HG03159 (cell line): ENCODE data around the gene GPR17.

ENCODE experiments used
- ATAC-seq: cut with Tn5 transposase; IDR thresholded peaks from one replicate; pipeline ENCODE4 v1.9.1; 2021; ENCODE audit warnings: mild to moderate bottlenecking, moderate library complexity; ENCODE audit not compliant: unreplicated experiment

The GPR17 gene

DNA sequence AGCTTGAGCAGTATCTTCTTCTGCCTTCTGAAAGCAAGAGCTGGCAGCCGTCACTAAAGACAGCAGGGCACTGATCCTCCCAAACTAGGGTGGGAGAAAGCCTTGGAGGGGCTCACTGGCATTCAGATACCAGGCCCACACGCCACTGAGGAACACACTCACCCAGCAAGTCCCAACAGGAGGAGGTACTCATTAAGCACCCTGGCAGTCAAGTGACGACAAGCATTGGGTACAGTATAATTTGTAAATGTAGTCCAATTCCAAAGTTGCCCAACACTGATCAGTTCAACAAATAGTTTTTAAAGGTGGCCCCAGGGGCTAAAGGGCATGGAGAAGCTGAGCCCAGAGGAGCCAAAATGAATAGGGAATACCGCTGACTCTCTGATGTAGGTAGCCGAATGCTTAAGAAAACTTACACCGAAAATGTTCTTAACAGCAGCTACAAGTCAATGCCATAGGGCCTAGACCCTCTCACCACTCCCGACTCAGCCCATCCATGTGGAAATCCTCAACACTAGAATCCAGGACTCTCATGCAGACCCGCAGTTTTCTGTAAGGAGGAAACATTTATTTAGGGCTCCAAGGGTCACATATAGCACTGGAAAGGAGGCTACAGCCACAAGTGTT lies 19.4 kb downstream of the GPR17 start:
- ATAC-seq = no peak

DNA sequence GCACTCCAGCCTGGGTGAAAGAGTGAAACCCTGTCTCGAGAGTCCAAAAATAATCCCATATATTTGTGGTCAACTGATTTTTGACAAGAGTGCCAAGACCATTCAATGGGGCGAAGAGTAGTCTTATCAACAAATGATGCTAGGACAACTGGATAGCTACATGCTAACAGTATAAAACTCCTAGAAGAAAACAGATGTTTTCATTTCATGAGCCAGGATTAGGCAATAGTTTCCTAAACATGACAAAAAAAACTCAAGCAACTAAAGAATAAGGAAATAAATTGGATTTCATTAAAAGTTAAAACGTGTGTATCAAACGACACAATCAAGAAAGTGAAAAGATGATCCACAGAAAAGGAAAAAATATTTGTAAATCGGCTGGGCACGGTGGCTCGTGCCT lies 23.1 kb downstream of the GPR17 start:
- no peak for ATAC-seq

DNA sequence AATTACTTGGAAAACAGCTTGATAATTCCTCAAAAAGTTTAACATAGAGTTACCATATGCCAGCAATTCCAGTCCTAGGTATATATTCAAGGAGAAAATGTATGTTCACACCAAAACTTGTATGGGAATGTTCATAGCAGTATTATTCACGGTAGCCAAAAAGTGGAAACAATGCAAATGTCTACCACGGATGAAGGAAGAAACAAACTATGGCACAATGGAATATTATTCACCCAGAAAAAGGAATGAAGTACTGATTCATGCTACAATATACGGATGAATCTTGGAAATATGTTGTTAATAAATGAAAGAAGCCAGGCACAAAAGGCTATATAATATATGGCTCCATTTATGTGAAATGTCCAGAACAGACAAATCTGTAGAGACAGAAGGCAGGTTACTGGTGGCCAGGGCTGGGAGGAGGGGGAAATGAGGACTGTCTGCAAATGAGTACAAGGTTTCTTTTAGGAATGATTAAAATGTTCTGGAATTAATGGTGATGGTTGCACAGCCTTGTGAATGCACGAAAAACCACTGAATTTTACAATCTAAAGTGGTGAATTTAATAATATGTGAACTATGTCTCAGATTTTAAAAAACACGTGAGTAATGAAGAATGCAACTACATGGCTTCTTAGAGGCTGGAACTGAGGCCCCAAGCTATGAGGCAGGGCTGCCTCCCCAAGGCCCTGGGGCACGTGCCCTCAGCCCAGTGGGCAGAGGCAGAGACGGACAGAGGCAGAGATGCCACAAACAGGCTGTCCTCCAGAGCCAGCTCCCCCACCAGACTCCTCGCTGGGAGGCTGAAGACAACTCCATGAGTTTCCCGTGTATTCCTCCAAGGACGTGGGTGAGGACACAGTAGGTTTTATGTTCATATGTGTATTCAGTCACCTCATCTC lies 24.4 kb downstream of the GPR17 start:
- no peak for ATAC-seq

DNA sequence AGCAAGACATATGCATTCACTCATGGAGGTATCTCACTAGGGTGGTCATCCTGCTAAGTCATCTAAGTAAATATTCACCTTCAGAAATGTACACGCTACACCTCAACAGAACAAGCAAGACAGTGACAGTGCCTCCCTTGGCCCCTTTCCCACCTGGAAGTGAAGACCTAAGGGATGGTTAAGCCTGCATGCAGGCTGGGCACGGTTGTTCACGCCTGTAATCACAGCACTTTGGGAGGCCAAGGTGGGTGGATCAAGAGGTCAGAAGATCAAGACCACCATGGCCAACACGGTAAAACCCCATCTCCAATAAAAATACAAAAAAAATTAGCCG lies 25.0 kb downstream of the GPR17 start:
- ATAC-seq = no peak

DNA sequence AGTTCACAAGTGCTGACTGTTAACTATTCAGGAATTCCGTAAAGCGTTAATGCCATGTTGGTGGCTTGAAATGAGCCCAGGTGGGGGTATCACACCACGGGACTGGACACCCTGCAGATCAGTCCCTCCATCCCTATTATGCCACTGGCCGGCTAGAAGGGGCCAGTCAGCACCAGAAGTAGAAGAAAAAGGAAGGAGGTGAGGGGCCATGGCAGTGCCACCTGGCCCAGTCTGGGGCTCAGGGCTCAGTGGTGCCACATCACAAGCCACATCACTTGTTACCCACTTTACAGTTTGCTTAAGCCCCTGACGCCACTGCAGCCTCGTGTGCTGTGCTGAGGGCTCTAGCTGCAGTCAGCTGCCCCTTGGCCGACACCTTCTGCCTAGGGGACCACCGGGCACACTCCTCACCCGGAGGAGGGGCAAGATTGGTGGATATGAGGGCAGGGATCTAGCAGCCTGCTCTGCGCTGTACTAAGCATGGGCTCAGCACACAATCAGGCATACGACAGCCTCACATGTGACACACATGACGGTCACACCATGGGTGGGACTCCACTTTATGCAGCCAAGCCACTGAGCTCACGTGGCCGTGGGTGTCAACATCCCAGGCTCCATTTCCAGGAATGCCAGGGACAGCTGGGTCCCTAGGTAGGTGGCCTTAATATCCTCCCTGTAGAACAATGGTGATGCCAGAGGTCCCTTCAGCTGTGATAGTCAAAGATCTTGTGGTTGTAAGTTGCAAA lies 25.8 kb downstream of the GPR17 start:
- no peak for ATAC-seq

DNA sequence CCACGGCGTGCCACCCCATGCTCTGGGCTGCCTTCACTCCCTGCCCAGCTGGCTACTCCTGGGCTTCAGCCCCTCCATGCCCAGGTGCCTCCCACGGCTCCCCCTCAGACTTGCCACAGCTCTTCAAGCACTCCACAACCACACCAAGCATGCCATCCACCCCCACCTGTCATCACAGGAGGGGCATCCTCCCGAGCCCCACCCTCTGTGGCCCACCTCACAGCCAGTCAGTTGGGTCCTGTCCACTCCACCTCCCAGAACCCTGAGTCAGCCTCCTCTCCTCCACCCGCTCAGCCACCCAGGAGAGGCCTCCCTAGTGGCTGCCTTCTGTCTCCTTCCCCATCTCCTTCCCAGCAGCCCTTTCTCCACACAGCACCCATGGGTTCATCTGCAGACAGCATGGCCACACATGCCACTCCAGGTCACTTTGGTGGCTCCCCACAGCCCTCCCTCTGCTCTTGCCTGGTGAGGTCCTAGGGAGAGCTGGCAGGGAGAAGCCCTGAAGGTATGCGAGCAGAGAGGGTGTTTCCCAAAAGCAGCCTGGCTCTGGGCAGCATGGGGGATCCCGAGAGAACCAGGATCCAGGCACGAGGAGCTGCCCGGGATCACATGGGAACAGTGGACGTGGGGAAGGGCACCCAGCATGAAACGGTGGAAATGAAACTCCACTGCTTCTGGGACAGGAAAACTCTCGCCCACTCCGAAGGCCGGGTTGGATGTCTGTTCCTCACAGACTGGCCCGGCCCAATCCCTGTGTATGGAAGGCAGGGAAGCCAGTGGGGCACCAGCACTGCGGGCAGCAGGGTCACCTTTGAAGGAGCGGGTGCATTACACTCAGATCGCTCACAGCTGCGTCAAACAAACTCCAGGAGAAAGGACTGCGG lies 26.6 kb downstream of the GPR17 start:
- no peak for ATAC-seq

DNA sequence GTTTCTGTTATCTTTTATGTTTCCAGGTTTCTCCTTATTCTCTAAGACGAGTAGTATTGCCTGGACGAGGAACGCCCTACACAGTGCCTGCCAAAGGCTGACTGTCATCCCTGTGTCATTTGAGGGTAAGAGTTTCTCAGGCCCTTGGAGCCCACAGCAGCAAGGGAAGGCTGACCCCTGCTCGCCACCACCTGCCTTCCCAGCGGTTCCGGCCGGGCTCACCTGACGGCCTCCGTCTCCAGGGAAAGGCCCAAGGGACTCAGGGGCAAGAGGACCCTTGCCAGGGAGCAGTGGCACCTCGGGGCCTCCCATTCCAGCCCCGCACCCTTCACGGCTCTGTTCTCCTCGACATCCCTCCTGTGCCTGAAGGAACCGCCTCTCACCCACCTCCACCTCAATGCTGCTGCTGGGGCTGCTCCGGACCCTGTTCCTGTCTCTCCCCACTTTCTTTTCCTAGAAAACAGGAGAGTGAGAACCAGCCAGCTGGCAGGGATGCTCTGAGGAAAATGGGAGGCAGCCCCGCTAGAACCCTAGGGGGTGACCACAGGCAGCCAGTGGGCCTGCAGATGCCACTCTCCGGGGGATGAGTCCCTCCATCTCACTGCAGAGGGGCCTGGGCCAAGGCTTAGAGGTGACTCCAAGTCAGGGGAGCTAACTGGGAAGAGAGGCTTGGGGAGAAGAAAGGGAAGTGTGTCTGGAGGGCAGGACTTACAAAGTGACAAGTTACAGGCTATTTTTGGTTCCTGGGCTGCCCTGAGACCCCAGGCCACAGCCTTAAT lies 27.5 kb downstream of the GPR17 start:
- ATAC-seq = no peak

DNA sequence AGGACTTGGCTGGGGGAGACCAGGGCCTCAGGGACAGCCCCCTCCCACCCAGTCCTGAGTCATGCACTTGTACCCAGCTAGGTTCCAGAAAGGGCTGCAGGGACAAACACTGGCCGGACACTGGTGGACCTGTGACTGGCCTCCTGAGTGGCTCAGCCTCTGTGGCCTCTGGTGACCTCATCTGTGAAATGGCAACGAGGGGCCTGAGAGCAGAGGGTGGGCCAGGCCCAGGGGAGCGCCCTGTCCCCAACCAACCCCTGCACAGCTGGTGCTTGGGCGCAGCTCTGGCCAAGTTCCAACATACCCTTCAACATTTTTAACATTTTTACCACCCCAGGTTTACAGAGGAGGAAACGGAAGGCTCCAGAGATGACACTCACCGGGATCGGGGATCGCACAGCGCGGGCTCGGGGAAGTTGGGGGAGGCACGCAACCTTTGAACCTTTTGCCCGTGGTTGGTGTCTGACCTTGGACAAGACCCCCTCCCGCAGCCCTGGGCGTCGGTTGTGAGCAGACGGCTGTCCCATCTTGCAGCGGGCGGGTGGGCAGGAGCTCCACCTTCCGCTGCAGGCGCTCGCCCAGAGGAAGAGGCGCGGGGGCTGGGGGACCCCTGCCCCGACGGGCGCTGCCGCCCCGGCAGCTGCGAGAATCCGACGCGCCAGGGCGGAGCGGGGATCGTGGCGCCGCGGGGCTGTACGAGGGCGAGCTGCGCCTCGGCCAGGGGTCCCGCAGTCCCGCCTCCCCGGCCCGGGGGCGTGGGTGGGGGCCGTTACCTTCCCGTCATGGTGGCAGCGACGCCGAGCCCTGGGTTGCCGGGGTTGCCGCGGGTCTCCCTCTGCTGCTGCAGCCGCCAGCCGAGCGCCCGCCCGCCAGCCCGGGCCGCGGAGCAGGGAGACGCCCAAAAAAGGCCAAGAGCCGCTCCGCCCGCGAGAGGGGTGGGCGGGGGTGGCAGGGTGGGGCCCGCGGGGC lies 28.6 kb downstream of the GPR17 start:
- ATAC-seq = no peak

DNA sequence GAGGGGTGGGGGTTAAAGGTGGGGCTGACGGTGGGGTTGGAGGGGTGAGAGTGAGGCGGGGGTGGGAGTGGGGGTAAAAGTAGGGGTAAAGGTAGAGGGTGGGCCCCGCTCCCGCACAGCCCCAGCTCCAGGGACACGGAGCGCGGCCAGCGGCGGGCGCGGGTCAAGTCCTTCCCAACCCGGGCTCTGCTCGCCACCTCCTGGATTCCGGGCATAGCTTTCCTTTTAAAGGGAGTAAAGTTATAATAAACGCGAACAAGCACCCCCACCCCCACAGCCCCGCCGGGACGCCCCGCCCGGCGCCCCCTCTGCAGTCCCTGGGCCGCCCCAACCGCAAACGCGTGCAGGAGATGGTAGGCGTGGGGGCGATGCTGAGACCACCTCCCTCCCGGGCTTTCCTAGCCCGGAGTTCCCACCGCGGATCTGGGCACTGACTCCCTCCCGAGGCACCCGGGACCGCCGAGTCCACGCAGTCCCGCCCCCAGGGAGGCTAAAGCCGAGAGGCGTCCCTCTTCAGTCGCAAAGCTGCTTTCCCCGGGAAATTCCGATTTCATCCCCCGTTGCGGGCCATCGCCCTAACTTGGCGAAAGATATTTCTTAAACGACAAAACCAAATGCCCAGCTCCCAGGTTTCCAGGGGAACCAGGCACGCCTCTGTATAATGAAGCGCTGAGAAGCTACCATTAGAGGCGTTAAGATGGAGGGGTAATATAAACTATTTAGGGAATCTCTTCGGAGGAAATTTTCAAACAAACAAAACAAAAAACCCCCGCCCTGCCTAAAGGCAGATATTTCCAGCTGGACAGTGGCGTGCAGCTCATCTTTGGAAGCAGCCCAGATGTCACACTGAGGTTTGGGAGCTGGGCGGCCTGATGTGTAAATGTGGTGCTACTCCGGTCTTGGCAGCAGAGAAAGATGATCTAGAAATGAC lies 29.6 kb downstream of the GPR17 start, which contains the start of gene LIMS2:
LIMS2 (minus strand) TSS at position 200 of the 931 bp plus-strand sequence. CDS start 506 bp downstream, outside the sequence.
- ATAC-seq = no peak

DNA sequence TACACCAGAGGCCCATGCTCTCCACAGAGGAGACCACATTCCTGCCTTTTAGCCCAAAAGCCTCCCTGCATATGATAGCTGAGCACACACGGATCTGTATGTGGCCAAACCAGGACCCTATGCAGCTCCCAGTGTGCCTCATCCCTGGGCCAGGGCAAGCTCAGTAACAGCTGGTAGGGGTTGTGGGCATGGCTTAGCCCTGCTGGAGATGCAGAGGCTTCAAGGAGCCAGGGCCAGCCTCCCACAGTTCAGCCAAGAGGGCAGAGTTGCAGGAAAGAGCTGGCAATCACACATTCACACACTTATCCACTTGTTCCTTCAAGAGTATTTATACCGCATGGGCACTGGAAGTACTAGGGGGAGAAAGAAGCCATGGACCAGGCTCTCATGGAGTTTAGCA lies 31.0 kb downstream of the GPR17 start:
- no peak for ATAC-seq

DNA sequence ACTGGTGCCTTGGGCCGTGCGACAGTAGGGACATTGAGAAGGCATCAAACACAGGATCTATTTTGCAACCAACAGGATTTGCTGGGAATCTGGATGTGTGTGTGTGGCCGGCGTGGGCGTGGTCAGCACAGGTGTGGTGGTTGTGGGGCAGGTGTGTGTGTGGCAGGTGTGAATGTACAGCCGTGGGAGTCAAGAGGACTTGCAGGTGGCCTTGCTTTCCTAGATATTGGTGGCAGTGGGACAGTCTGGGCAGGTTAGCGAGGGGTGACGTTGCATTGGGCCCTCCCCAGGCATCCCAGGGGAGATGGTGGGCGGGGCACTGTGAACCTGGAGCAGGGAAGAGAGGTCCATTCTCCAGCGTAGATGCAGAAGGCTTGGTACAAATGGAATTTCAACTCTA lies 32.6 kb downstream of the GPR17 start:
- ATAC-seq = no peak

DNA sequence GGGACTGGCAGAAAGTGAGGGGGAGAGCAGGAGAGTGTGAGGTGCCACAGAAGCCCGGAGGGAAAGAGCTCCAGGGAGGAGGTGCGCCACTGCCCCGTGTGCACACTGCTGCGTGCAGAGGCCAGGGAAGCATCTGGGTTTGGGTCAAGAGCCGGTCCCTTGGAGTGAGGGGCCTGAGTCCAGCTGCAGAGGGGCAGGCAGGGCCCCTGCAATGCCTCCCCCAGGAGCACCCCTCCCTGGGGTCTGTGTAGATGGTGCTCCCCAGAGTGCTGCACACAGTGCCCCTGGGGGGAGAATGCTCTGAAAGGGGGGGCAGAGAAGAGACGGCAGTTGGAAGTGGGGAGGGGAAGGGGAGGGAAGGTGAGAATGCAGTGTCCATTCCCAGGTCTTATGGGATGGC lies 33.0 kb downstream of the GPR17 start:
- no peak for ATAC-seq

DNA sequence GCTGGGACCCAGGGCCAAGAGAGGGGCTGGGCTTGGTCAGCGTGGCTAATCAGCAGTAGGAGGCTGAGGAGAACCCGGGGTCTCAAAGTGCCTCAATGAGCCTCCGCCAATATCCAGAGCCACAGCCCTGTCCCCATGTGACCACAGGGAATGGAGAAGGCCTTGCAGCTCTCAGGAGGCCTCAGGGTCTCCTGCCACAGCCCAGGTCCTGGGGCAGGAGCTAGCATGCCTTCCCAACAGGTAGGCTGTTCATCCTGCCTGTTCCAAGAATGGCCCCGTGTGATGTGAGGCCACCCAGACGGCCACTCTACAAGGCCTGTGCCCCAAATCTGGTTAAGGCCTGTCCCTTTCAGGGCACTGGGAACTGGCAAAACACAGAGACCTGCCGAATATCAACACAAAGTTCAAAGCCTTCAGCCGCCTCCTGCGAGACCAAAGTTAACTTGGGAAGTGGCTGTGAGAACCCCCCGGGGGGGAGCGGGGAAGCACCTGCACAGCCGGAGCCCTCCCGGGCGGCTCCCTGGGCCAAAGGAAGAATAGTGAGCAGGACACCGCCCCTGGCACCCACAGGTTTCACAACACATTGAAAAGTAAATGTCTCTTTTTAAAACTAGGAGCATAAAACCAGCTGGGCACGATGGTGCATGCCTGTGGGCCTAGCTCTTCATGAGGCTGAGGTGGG lies 33.9 kb downstream of the GPR17 start:
- no peak for ATAC-seq

DNA sequence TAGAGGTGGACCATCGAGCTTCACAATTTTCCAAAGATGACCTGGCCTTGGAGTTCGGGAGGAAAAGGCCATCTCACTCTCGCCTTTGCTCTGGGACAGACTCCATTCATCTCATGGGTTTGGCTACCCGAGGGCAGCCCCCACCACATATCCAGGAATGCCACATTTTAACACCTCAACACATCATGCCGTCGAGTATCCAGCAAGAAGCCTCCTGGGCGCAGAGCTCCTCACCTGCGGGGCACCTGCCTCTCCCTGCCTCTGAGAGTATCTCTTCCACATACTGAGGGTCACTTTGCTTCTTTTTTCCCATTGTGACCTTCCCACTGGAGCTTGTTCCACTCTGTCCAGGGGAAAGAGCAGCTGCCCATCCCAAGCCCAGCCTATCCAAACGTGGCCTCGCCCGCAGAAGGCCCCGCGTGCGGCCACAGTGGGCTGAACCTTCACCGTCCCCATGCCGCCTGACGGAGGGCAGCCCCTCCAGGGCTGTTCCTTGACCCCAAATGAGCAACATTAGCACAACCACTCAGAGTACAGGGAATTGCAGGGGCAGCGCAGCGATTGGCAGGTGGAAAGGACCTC lies 34.8 kb downstream of the GPR17 start:
- ATAC-seq = no peak

DNA sequence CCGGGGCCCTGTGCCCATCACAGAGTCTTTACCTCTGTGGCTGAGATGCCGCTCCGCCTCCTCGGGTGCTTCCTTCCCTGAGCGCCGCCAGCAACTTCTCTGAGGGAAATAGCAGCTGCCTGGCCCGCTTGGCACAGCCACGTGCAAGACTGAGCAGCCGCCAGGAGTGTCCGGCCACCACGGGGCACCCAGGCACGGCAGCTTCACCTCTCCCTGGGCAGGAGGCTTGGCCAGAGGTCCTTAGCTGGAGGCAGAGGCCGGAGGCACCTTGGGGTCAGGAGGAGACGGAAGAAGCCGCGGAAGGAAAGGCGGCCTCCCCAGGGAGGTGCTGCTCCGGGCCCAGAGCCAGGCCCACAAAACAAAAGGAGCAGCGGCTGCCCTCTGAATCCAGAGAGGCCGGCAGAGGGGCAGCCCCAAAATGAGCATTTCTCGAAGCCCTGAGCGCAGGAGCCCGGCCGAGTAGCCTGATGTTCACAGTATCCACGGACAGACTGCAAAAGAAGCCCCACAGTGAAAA lies 35.4 kb downstream of the GPR17 start:
- no peak for ATAC-seq

DNA sequence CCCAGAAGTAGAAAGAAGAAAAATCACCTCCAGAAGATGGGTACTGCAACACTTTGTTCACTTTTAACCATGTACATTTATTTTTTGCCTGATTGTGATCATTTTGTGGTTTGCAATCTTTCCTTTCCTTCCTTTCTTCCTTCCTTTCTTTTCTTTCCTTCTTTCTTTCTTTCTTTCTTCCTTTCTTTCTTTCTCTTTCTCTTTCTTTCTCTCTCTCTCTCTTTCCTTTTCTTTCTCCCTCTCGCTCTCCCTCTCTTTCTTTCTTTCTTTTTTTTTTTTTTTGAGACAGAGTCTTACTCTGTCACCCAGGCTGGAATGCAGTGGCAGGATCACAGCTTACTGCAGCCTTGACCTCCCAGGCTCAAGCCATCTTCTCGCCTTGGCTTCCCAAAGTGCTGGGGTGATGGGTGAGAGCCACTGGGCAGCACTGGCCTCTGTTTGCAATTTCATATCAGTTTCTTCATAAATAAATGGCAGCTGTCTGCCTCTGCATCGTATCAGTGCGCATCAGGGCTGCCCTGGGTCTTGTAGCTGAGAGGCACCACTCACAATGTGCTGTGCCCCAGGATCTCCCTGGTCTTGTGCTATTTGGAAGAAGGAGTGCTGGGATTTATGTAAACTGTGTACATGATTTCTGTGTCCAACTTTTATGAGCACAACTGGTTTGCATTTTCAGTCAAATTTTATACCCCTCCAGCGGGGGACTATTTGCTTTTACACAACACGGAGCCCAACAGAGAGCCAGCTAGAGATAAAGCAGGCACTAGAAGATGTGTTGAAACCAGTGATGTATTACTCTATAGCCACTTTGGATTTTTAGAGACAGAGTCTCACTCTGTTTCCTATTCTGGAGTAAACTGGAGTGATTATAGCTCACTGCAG lies 36.3 kb downstream of the GPR17 start:
- no peak for ATAC-seq
